Activated T-helper 2 cell treated with anti-CD3 and anti-CD28 coated beads, Interferon-gamma antibody, Interleukin-2, Interleukin-4, amounts not matched to agents 10 μg/mL and 5 μg/mL and 100 μg/mL, durations not matched to agents 14 hours and 24 hours and 36 hours (primary cell): ENCODE measurements around the gene DUSP22. TPM values are rescaled to one million over a fixed set of nuclear protein-coding genes. Genes with fewer than 3 reads are reported as not detected.

Source experiments
- DNase-seq: peaks from one replicate; pipeline ENCODE4 v3.0.0; 2021; ENCODE audit warnings: low spot score
- H3K27ac Mint-ChIP-seq: one replicate; pipeline ENCODE4 v1.8.0; 2021; ENCODE audit warnings: mixed read lengths
- H3K27me3 Mint-ChIP-seq: one replicate; pipeline ENCODE4 v1.8.0; 2021; ENCODE audit warnings: low read depth, mixed read lengths
- H3K36me3 Mint-ChIP-seq: one replicate; pipeline ENCODE4 v1.8.0; 2021; ENCODE audit warnings: low read depth, mixed read lengths
- H3K4me1 Mint-ChIP-seq: one replicate; pipeline ENCODE4 v1.8.0; 2021; ENCODE audit warnings: low read depth, mixed read lengths
- H3K4me3 Mint-ChIP-seq: one replicate; pipeline ENCODE4 v1.8.0; 2021; ENCODE audit warnings: low read depth, mild to moderate bottlenecking, moderate library complexity, mixed read lengths
- H3K9me3 Mint-ChIP-seq: one replicate; pipeline ENCODE4 v1.8.0; 2021; ENCODE audit warnings: mixed read lengths
- intact Hi-C: fragments of 100-400 bp; cut with micrococcal nuclease; formaldehyde crosslinking; loops from one replicate; pipeline ENCODE4 v1.15.1; 2023
- total RNA-seq: library from RNA; stranded (reverse); gene quantifications from 2 replicates; pipeline ENCODE4 v1.2.3, GENCODE V29; 2022

Gene DUSP22
- total RNA-seq, 1 donor from 2014 or later, result 27.5 TPM

DNA sequence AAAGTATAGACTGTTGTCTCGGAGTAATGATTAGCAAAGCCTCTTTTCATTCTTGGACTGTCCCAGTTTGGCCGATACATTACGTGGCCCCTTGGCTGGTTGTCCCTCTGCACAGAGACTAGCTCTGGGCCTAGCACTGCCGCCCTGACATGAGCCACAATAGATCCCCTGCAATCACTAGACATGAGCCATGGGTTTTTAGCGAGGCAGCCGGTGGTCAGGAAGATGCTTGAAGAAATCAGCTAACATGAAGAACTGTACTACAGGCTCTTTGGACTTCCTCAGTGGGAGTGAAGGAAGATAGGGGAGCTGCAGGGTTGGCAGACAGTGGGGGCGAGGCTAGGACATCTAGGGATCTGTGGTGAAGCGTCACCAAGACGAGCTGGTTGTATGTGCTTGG, 11.0 kb downstream of the DUSP22 start:
- H3K36me3 Mint-ChIP-seq, result peaks cover 5% of the 10 kb centered on the region
- intact Hi-C loops, result no loop called here
- H3K4me1 Mint-ChIP-seq, result no peaks in the 10 kb centered on the region
- H3K9me3 Mint-ChIP-seq, result no peaks in the 10 kb centered on the region
- H3K4me3 Mint-ChIP-seq, result no peak overlapping the region
- H3K27ac Mint-ChIP-seq, result no peak overlapping the region
- H3K27me3 Mint-ChIP-seq, result no peaks in the 10 kb centered on the region
- no peak for DNase-seq

DNA sequence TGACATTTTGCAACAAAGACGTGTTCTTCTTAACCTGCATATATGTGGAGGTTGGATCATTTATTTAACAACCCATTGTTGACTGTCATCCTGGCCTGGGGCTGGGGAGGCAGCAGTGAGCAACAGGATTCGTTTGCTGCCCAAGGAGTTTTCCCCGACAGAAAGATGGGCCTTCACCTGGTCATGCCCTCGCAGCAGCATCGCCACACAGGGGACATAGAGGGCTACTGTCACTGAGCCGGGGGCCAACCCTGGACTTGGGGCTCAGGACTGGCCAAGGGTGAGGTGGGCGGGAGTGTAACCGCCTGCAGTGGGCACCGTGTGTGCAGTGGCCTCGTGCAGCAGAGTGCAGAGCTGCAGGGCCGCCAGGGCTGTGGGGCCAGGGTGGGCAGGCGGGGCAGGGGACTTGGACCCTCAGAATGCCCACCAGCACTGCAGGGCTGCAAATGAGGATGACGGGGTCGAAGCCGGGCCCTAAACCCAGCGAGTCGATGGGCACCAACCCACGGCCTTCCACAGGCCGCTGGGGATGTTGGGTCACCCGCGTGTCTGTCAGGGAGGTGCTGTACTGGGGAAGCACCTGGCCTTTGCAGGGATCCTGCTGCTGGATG, 11.8 kb downstream of the DUSP22 start:
- H3K27ac Mint-ChIP-seq, result no peak overlapping the region
- DNase-seq, result no peak
- peaks cover 2% of the 10 kb centered on the region for H3K4me1 Mint-ChIP-seq
- peaks cover 8% of the 10 kb centered on the region for H3K36me3 Mint-ChIP-seq
- H3K27me3 Mint-ChIP-seq, result no peaks in the 10 kb centered on the region
- no peaks in the 10 kb centered on the region for H3K9me3 Mint-ChIP-seq
- H3K4me3 Mint-ChIP-seq, result no peak overlapping the region
- intact Hi-C loops, result no loop called here

DNA sequence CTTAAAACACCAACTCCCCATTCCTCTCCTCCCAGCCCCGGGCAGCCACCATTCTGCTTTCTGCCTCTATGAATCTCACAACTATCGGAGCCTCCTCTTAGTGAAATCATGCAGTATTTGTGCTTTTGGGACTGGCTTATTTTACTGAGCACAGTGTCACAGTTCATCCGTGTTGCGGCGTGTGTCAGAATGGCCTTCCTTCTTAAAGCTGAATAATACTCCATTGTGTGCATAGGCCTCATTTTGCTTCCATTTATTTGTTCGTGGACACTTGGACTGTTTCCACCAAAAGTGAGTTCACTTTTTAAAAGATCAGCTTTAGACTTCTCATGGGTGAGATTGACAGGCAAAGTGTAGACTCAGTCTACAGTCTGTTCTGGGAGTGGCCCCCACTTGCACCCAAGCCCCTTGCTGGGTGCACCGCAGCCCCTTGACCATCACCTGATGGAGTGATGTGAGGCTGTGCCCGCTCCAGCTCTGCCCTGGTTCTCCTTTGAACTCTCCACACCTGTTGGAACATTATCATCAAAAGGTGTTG, 12.6 kb downstream of the DUSP22 start:
- no peak overlapping the region for H3K27ac Mint-ChIP-seq
- peaks cover 8% of the 10 kb centered on the region for H3K36me3 Mint-ChIP-seq
- H3K4me3 Mint-ChIP-seq, result no peak overlapping the region
- intact Hi-C loops, result no loop called here
- peaks cover 2% of the 10 kb centered on the region for H3K4me1 Mint-ChIP-seq
- no peaks in the 10 kb centered on the region for H3K27me3 Mint-ChIP-seq
- no peaks in the 10 kb centered on the region for H3K9me3 Mint-ChIP-seq
- DNase-seq, result no peak

DNA sequence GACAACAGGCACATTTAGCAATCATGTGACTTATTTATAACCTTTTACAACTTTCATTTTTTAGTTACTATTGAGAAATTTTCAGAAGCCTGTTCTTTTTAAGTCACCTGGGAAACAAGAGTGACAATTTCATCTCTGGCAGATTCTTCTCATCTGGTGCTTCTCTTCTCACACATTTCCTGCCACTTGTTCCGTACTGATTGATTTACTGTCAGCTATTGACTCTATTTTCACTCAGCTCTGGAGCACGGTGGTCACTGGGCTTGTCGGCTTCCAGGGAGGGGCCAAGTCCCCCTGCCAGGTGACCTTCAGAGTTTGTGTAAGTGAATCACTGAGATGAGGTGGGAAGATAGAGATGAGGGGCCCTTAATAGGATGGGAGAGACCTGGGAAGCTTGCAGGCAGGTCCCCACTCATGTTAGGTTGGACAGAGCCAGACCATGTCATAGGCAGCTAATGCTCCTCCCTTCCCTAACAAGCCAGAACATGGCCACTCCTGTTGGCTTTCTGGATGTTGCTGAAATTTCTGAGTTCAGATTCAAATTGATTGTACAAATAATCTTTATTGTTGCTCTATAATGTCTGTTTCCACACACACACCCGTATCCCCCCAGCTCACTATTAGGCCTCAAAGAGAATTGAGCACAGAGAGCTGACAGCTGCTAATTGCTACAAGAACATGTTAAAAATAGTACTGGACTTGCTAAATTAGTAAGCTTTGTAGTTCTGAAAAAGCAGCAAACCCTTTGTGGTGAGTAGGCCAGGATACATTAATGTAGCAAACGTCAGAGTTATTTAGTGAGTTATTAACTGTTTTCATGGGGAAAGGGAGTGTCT, 13.3 kb downstream of the DUSP22 start:
- DNase-seq, result no peak
- Mint-ChIP-seq H3K36me3 (peaks cover 8% of the 10 kb centered on the region), H3K9me3 (no peaks in the 10 kb centered on the region), H3K27me3 (no peaks in the 10 kb centered on the region), H3K4me1 (peaks cover 2% of the 10 kb centered on the region), H3K27ac (no peak overlapping the region), H3K4me3 (no peak overlapping the region)
- intact Hi-C loops, result no loop called here

DNA sequence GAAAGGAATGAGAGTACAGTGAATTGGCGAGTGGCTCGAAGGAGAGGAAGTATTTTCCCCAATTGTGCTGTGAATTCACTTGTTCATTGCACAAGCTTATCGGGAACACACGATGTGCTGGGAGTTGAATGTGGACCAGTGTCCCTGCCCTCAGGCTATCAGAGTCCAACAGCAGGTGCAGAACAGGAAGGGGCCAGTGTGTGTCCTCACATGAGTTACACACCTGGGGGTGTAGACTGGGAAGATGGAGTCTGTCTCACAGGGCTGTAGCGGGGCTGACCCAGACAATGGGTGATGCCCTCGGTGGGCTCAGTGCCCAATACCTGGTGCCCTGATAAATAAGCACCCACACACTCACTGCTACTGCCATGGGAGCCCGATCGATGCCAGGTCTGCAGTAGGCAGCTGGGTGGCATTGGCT, 14.4 kb downstream of the DUSP22 start:
- Mint-ChIP-seq H3K27ac (no peak overlapping the region), H3K4me3 (no peak overlapping the region), H3K27me3 (no peaks in the 10 kb centered on the region), H3K9me3 (no peaks in the 10 kb centered on the region), H3K36me3 (peaks cover 9% of the 10 kb centered on the region), H3K4me1 (peaks cover 8% of the 10 kb centered on the region)
- intact Hi-C loops, result no loop called here
- DNase-seq, result no peak

DNA sequence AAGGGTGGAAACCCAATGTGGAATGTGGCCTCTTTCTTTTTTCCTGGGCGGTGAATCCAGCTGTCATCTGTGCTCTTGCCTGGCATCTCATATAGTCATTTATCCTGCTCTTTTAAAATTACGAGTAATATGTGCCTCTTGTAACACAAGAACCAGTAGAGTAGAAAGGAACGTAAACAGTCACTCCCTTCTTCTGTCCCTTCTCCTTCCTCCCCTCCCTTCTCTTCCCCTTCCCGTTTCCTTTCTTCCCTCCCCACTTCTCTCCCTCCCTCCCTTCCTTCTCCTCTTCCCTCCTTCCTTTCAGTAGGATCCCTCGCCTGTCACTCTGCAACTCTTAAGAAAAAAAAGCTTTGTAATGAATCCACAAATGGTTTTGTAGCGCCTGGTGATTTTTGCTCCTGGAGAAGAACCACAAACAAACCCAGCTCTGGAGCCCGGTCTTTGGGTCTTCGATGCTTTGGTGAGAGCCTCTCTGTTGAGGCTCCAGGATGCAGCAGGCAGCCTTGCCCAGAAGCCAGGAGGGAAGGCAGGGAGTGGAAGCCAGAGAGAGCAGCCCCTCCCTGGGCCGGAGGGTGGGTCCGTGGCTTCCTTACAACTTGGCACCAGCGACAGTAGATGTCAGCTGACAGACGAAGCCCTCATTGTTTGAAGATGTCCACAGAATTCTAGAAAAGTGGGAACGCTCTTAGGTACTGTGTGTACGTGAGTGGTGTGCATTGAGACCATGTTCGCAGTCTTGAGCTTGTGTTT, 15.0 kb downstream of the DUSP22 start:
- Mint-ChIP-seq H3K27me3 (no peaks in the 10 kb centered on the region), H3K4me3 (no peak overlapping the region), H3K9me3 (no peaks in the 10 kb centered on the region), H3K27ac (no peak overlapping the region), H3K36me3 (peaks cover 15% of the 10 kb centered on the region), H3K4me1 (peaks cover 13% of the 10 kb centered on the region)
- DNase-seq, result no peak
- intact Hi-C loops, result no loop called here

DNA sequence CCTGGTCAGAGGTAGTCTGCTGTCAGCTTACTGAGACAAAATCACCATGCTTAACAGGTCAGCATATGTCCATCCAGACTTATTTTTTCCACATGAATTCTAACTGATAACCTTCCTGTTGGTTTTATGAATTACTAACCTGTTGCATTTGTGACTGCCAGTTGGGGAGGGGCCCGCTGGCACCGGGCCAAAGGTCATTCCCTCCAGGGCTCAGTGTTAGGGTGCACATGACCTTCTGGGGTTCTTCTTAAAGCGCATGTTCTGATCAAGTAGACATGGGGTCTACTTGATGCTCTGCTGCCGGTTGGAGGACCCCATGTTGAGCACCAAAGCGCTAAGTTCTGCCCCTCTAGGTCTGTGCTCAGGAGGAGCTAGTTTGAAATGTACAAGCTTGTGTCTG, 15.6 kb downstream of the DUSP22 start:
- Mint-ChIP-seq H3K9me3 (no peaks in the 10 kb centered on the region), H3K4me1 (peaks cover 18% of the 10 kb centered on the region), H3K27ac (no peak overlapping the region), H3K4me3 (no peak overlapping the region), H3K27me3 (no peaks in the 10 kb centered on the region), H3K36me3 (peaks cover 18% of the 10 kb centered on the region)
- intact Hi-C loops, result no loop called here
- DNase-seq, result no peak

DNA sequence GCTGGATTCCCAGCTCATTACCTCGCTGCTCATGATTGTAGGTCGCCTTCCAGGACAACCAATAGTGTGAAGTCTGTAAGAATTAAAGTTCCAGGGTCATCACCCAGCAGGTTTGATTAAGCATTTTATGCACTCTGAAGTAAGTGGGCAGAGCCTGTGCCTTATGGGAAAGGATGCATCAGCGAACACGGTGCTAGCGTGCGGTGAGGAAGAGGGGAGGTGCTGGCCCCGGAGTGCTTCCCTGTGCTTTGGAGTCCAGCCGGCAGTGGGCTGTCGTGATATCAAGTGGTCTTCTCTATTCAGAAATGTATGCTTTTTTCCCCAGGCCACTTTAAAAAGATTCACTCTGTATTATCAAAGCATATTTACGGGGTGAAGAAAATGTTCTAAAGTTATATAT, 16.0 kb downstream of the DUSP22 start:
- intact Hi-C loops, result no loop called here
- Mint-ChIP-seq H3K27ac (no peak overlapping the region), H3K9me3 (no peaks in the 10 kb centered on the region), H3K27me3 (no peaks in the 10 kb centered on the region), H3K4me3 (no peak overlapping the region), H3K36me3 (peaks cover 19% of the 10 kb centered on the region), H3K4me1 (peaks cover 22% of the 10 kb centered on the region)
- DNase-seq, result no peak

DNA sequence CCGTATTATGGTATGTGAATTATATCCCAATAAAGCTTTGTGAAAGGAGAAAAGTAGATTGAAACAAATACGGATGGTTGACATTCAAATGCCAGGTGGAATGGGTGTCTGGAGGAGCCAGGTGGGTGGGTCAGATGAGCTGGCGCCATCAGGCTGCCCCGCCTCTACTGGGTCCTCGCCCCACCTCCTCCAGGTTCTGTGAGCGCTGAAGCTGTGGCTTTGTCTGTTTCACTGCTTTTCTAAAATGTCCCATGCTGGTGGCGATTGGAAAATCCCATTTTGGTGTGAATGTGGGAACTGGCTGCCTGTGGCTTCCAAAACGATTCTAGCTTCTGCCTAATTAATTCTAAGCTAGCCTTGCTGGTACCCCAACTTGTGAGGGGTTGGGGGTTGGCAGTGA, 16.5 kb downstream of the DUSP22 start:
- H3K9me3 Mint-ChIP-seq, result no peaks in the 10 kb centered on the region
- peaks cover 23% of the 10 kb centered on the region for H3K4me1 Mint-ChIP-seq
- no peak for DNase-seq
- no peaks in the 10 kb centered on the region for H3K27me3 Mint-ChIP-seq
- no peak overlapping the region for H3K27ac Mint-ChIP-seq
- intact Hi-C loops, result no loop called here
- H3K36me3 Mint-ChIP-seq, result peaks cover 19% of the 10 kb centered on the region
- no peak overlapping the region for H3K4me3 Mint-ChIP-seq

DNA sequence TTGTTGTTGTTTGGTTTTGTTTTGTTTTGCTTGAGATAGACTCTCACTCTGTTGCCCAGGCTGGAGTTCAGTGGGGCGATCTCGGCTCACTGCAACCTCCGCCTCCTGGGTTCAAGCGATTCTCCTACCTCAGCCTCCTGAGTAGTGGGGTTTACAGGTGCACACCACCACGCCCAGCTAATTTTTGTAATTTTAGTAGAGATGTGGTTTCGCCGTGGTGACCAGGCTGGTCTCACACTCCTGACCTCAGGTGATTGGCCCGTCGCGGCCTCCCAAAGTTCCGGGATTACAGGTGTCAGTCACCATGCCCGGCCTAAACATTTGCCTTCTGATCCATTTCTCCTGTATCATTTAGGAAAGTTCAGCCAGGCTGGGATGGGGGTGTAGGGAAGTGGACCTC, 17.7 kb downstream of the DUSP22 start:
- intact Hi-C loops, result no loop called here
- H3K36me3 Mint-ChIP-seq, result peaks cover 19% of the 10 kb centered on the region
- H3K27ac Mint-ChIP-seq, result no peak overlapping the region

DNA sequence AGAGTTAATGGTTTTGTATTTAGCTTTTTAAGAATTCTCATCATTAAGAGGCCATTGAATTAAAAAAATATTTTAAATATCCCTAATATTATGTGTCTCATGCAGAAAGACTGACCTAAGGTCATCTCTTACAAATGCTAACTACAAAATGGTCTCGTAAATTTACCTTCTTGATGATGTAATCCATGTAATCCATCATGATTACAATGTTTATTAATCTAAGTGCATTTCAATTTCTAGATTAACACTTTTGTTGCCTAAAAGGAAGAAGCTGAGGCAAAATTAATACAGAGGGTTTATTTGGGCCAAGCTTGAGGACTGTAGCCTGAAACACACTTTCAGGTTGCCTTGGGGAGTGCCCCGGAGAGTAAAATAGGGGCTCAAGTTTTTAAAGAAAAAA, 18.4 kb downstream of the DUSP22 start:
- H3K27ac Mint-ChIP-seq, result no peak overlapping the region
- intact Hi-C loops, result no loop called here
- no peaks in the 10 kb centered on the region for H3K27me3 Mint-ChIP-seq
- no peak overlapping the region for H3K4me3 Mint-ChIP-seq
- H3K36me3 Mint-ChIP-seq, result peaks cover 23% of the 10 kb centered on the region
- no peaks in the 10 kb centered on the region for H3K9me3 Mint-ChIP-seq
- H3K4me1 Mint-ChIP-seq, result peaks cover 25% of the 10 kb centered on the region
- DNase-seq, result no peak

More for the DNA sequence above, 17.7 kb downstream of the DUSP22 start:
- no peak overlapping the region for H3K4me3 Mint-ChIP-seq
- no peaks in the 10 kb centered on the region for H3K9me3 Mint-ChIP-seq
- H3K27me3 Mint-ChIP-seq, result no peaks in the 10 kb centered on the region
- H3K4me1 Mint-ChIP-seq, result peaks cover 23% of the 10 kb centered on the region
- no peak for DNase-seq

DNA sequence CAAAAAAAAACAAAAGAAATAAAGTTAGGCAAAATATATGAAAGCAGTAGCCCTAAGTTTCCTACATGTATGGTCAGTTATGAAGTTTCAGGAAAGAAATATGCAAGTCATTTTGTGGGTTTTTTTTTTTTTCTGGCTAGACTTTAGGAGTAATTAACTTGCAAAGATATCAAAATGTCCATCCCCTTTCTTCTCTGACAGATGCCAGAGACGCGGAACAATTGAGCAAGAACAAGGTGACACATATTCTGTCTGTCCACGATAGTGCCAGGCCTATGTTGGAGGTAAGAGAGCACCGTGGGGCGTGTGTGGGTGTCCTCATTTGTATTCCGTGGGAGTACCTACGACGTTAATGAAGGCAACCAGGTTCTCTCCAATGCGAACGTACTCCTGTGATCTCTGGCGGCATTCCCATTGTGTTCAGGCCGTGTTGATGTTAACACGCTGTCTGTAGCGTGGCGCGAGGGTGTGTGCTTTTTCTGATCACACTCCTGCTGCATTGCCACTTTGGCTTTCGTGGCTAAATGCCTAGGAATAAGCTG, 19.5 kb downstream of the DUSP22 start:
- no peak for DNase-seq
- intact Hi-C loops, result no loop called here
- Mint-ChIP-seq H3K9me3 (no peaks in the 10 kb centered on the region), H3K4me3 (no peak overlapping the region), H3K36me3 (peaks cover 24% of the 10 kb centered on the region), H3K27ac (no peak overlapping the region), H3K4me1 (peaks cover 34% of the 10 kb centered on the region), H3K27me3 (no peaks in the 10 kb centered on the region)
